Dermis microvascular lymphatic vessel endothelial cell (primary cell): ENCODE measurements around the gene CLDN18. TPM values are rescaled to one million over a fixed set of nuclear protein-coding genes. Genes with fewer than 3 reads are reported as not detected.

Experiments used
- DNase-seq, 2 donors: peaks; one replicate each; pipeline versions ENCODE4 v3.0.0 to v3.0.0-alpha.2; 2010; ENCODE audit warnings: low read depth in 2 of 2
- total RNA-seq: library from RNA; depleted of rRNA; stranded (reverse); fragments of >200 nt; gene quantifications from 2 replicates; pipeline ENCODE4 v1.2.1, GENCODE V29; 2014

CLDN18 gene
- total RNA-seq, 1 donor from 2014 or later: not detected

- DNase-seq: no peak
These were observed 15.6 kb downstream of the CLDN18 start for GRCh38 chr3:138025553-138025952.

GRCh38 chr3:138027821-138028220 lies 17.9 kb downstream of the CLDN18 start:
- DNase-seq: no peak

GRCh38 chr3:138030734-138031280 lies 20.8 kb downstream of the CLDN18 start:
- DNase-seq: no peak

GRCh38 chr3:138031536-138031935 lies 21.6 kb downstream of the CLDN18 start:
- no peak for DNase-seq

GRCh38 chr3:138032567-138032966 lies 22.6 kb downstream of the CLDN18 start:
- DNase-seq: no peak

- no peak for DNase-seq
These were observed 23.3 kb downstream of the CLDN18 start for GRCh38 chr3:138033202-138033691.

- no peak for DNase-seq
These were observed 25.0 kb downstream of the CLDN18 start for GRCh38 chr3:138034918-138035317.

GRCh38 chr3:138036572-138036971 lies 26.6 kb downstream of the CLDN18 start:
- DNase-seq: no peak

- no peak for DNase-seq
These were observed 28.9 kb downstream of the CLDN18 start for GRCh38 chr3:138038725-138039462.

GRCh38 chr3:138042043-138042442 lies 32.1 kb downstream of the CLDN18 start:
- no peak for DNase-seq

GRCh38 chr3:138043266-138044029 lies 33.5 kb downstream of the CLDN18 start:
- no peak for DNase-seq

GRCh38 chr3:138046085-138046484 lies 36.1 kb downstream of the CLDN18 start:
- no peak for DNase-seq

- DNase-seq: no peak
These were observed 37.0 kb downstream of the CLDN18 start for GRCh38 chr3:138046955-138047354.

- DNase-seq: no peak
These were observed 37.7 kb downstream of the CLDN18 start for GRCh38 chr3:138047596-138048158.

GRCh38 chr3:138049157-138049919 lies 39.4 kb downstream of the CLDN18 start:
- DNase-seq: no peak

GRCh38 chr3:138051947-138052802 lies 42.2 kb downstream of the CLDN18 start:
- peak; percentile 2 to 49 for DNase-seq

GRCh38 chr3:138054057-138054456 lies 44.1 kb downstream of the CLDN18 start:
- DNase-seq: no peak

- DNase-seq: no peak
These were observed 47.4 kb downstream of the CLDN18 start for GRCh38 chr3:138057384-138057783.

GRCh38 chr3:138059261-138059660 lies 49.3 kb downstream of the CLDN18 start:
- no peak for DNase-seq

- no peak for DNase-seq
These were observed 50.8 kb downstream of the CLDN18 start for GRCh38 chr3:138060792-138061191.
